H9 (cell line): ENCODE measurements around the gene WDR7. TPM values are rescaled to one million over a fixed set of nuclear protein-coding genes. Genes with fewer than 3 reads are reported as not detected.

Experiments
- DNase-seq: peaks from one replicate; pipeline ENCODE4 v3.0.0-alpha.2; 2017
- H2AFZ ChIP-seq: one replicate; pipeline ENCODE4 v1.6.1; 2013; ENCODE audit warnings: mild to moderate bottlenecking, low read length, control low read depth, moderate library complexity
- H2AK5ac ChIP-seq: 2 replicates; pipeline ENCODE4 v1.6.1; 2013; ENCODE audit warnings: low read length, control low read depth, mixed read lengths; ENCODE audit not compliant: insufficient read length
- H2BK120ac ChIP-seq: one replicate; pipeline ENCODE4 v1.6.1; 2013; ENCODE audit warnings: low read depth, mild to moderate bottlenecking, low read length, control low read depth, inconsistent platforms; ENCODE audit not compliant: poor library complexity, severe bottlenecking
- H2BK12ac ChIP-seq: 2 replicates; pipeline ENCODE4 v1.6.1; 2013; ENCODE audit warnings: low read length, control low read depth, mixed read lengths, low read depth; ENCODE audit not compliant: insufficient read length
- H2BK15ac ChIP-seq: 2 replicates; pipeline ENCODE4 v1.6.1; 2013; ENCODE audit warnings: low read depth, low read length, control low read depth
- H2BK20ac ChIP-seq: one replicate; pipeline ENCODE4 v1.6.1; 2013; ENCODE audit warnings: low read depth, mild to moderate bottlenecking, low read length, control low read depth, inconsistent platforms; ENCODE audit not compliant: poor library complexity, severe bottlenecking
- H2BK5ac ChIP-seq: 2 replicates; pipeline ENCODE4 v1.6.1; 2013; ENCODE audit warnings: low read length, control low read depth, mixed read lengths; ENCODE audit not compliant: insufficient read length
- H3K14ac ChIP-seq: 2 replicates; pipeline ENCODE4 v1.6.1; 2013; ENCODE audit warnings: low read length, control low read depth; ENCODE audit not compliant: insufficient read depth
- H3K18ac ChIP-seq: 2 replicates; pipeline ENCODE4 v1.6.1; 2013; ENCODE audit warnings: low read depth, mild to moderate bottlenecking, mixed read lengths, low read length, control low read depth; ENCODE audit not compliant: insufficient read length
- H3K23ac ChIP-seq: 2 replicates; pipeline ENCODE4 v1.6.1; 2013; ENCODE audit warnings: low read length, control low read depth, mixed read lengths, low read depth; ENCODE audit not compliant: insufficient read length
- H3K23me2 ChIP-seq: 2 replicates; pipeline ENCODE4 v1.6.1; 2013; ENCODE audit warnings: low read depth, mild to moderate bottlenecking, mixed read lengths, low read length, control low read depth; ENCODE audit not compliant: insufficient read length, poor library complexity, severe bottlenecking
- H3K27ac ChIP-seq: 2 replicates; pipeline ENCODE4 v1.5.1; 2013; ENCODE audit warnings: low read length, control low read depth, mixed read lengths, low read depth; ENCODE audit not compliant: insufficient read length
- H3K27me3 ChIP-seq: 2 replicates; pipeline ENCODE4 v1.6.1; 2013; ENCODE audit warnings: low read length, control low read depth, inconsistent platforms; ENCODE audit not compliant: insufficient read depth
- H3K4ac ChIP-seq: 2 replicates; pipeline ENCODE4 v1.6.1; 2013; ENCODE audit warnings: low read depth, mild to moderate bottlenecking, control low read depth, inconsistent platforms, low read length, moderate library complexity
- H3K4me1 ChIP-seq: 2 replicates; pipeline ENCODE4 v1.6.1; 2013; ENCODE audit warnings: low read length, control low read depth, inconsistent platforms; ENCODE audit not compliant: insufficient read depth
- H3K4me2 ChIP-seq: 2 replicates; pipeline ENCODE4 v1.6.1; 2013; ENCODE audit warnings: low read length, control low read depth, mixed read lengths; ENCODE audit not compliant: insufficient read length, insufficient read depth
- H3K56ac ChIP-seq: 2 replicates; pipeline ENCODE4 v1.6.1; 2013; ENCODE audit warnings: low read depth, mild to moderate bottlenecking, mixed read lengths, low read length, control low read depth; ENCODE audit not compliant: insufficient read length
- H3K79me1 ChIP-seq: 2 replicates; pipeline ENCODE4 v1.6.1; 2013; ENCODE audit warnings: low read depth, mild to moderate bottlenecking, moderate library complexity, low read length, control low read depth, inconsistent platforms; ENCODE audit not compliant: insufficient read depth, poor library complexity, severe bottlenecking
- H3K79me2 ChIP-seq: 2 replicates; pipeline ENCODE4 v1.6.1; 2013; ENCODE audit warnings: low read length, control low read depth, inconsistent platforms; ENCODE audit not compliant: insufficient read depth
- H3K9ac ChIP-seq: 2 replicates; pipeline ENCODE4 v1.6.1; 2013; ENCODE audit warnings: low read length, control low read depth, mixed read lengths; ENCODE audit not compliant: insufficient read length; ENCODE audit errors: extremely low read depth
- H3K9me3 ChIP-seq: one replicate; pipeline ENCODE4 v1.6.1; 2013; ENCODE audit warnings: low read depth, low read length, inconsistent platforms; ENCODE audit not compliant: control insufficient read depth
- H3T11ph ChIP-seq: one replicate; pipeline ENCODE4 v1.6.1; 2013; ENCODE audit warnings: mild to moderate bottlenecking, low read length, control low read depth, inconsistent platforms
- H4K20me1 ChIP-seq: one replicate; pipeline ENCODE4 v1.6.1; 2013; ENCODE audit not compliant: control insufficient read depth, insufficient read length, insufficient read depth
- H4K5ac ChIP-seq: 2 replicates; pipeline ENCODE4 v1.6.1; 2013; ENCODE audit warnings: low read depth, mild to moderate bottlenecking, mixed read lengths, low read length, control low read depth; ENCODE audit not compliant: insufficient read length
- H4K8ac ChIP-seq: replicated peaks from 2 replicates; pipeline ENCODE4 v1.6.1; 2013; ENCODE audit warnings: low read length, control low read depth, mixed read lengths, low read depth; ENCODE audit not compliant: insufficient read length
- H4K91ac ChIP-seq: 2 replicates; pipeline ENCODE4 v1.6.1; 2013; ENCODE audit warnings: low read depth, mild to moderate bottlenecking, moderate library complexity, mixed read lengths, low read length, control low read depth; ENCODE audit not compliant: insufficient read length
- H3K27ac Mint-ChIP-seq, 3 experiments: 2 replicates in 2 of 3; 3 replicates in 1 of 3; pipeline ENCODE4 v1.8.0; 2020 to 2021; ENCODE audit warnings: mixed read lengths in 3 of 3, mild to moderate bottlenecking in 1 of 3, moderate library complexity in 1 of 3
- H3K27me3 Mint-ChIP-seq: 2 replicates; pipeline ENCODE4 v1.8.0; 2021; ENCODE audit warnings: low read depth, mild to moderate bottlenecking, moderate library complexity, mixed read lengths
- H3K36me3 Mint-ChIP-seq, 3 experiments: 2 replicates in 2 of 3; 3 replicates in 1 of 3; pipeline ENCODE4 v1.8.0; 2020 to 2021; ENCODE audit warnings: low read depth in 3 of 3, mixed read lengths in 3 of 3; ENCODE audit not compliant: insufficient read depth in 1 of 3
- H3K4me1 Mint-ChIP-seq, 2 experiments: 2 replicates each; pipeline ENCODE4 v1.8.0; 2020; ENCODE audit warnings: mixed read lengths in 2 of 2
- H3K4me3 Mint-ChIP-seq, 2 experiments: 2 replicates in 1 of 2; 3 replicates in 1 of 2; pipeline ENCODE4 v1.8.0; 2020 to 2021; ENCODE audit warnings: mild to moderate bottlenecking in 2 of 2, mixed read lengths in 2 of 2, moderate library complexity in 1 of 2
- H3K9me3 Mint-ChIP-seq, 2 experiments: 2 replicates in 1 of 2; 3 replicates in 1 of 2; pipeline ENCODE4 v1.8.0; 2020; ENCODE audit warnings: mild to moderate bottlenecking in 2 of 2, mixed read lengths in 2 of 2, moderate library complexity in 1 of 2
- CTCF ChIP-seq: fragments of 200-600 bp; sonication (generic); conservative IDR thresholded peaks from 3 replicates; pipeline ENCODE4 v1.8.0; 2021; ENCODE audit warnings: antibody characterized with exemption, mild to moderate bottlenecking
- WGBS: extraction: QIAGEN DNeasy Blood & Tissue Kit; methylation state at CpG from one replicate; pipeline ENCODE4 v1.1.7; 2013; ENCODE audit warnings: missing lambda C conversion rate, low lambda C conversion rate, mixed read lengths; ENCODE audit not compliant: insufficient read length; ENCODE audit errors: extremely low coverage; 5-methylcytosine and 5-hydroxymethylcytosine counted together
- total RNA-seq: library from RNA; stranded (reverse); gene quantifications from 2 replicates; pipeline ENCODE4 v1.2.1, GENCODE V29; 2021

The WDR7 gene
- total RNA-seq, 1 experiment from 2014 or later: 14.8 TPM

GRCh38 chr18:56974141-56974540 lies 323.0 kb downstream of the WDR7 start:
- no peaks in the 10 kb centered on the region for H3K79me2 ChIP-seq
- H2AFZ ChIP-seq: no peak overlapping the region
- no peak overlapping the region for H3K9ac ChIP-seq
- H3T11ph ChIP-seq: no peak overlapping the region
- TF ChIP-seq CTCF: no peak
- H3K79me1 ChIP-seq: no peaks in the 10 kb centered on the region
- no peak overlapping the region for H2BK20ac ChIP-seq
- no peak overlapping the region for H3K14ac ChIP-seq
- no CpG with 5 or more reads among the region's 1 CpG for WGBS
- no peak overlapping the region for H4K8ac ChIP-seq
- Mint-ChIP-seq H3K4me1 (peaks cover 0 to 6% of the 10 kb centered on the region in 2 experiments; a peak in 1 of 4 replicates), H3K27me3 (no peaks in the 10 kb centered on the region), H3K4me3 (no peak overlapping the region), H3K36me3 (no peaks in the 10 kb centered on the region), H3K27ac (no peak overlapping the region; a peak in 1 of 7 replicates), H3K9me3 (no peaks in the 10 kb centered on the region)
- no peak for DNase-seq
- H4K5ac ChIP-seq: no peak overlapping the region
- no peak overlapping the region for H2BK12ac ChIP-seq
- no peak overlapping the region for H4K91ac ChIP-seq
- H2AK5ac ChIP-seq: no peak overlapping the region
- H4K20me1 ChIP-seq: no peaks in the 10 kb centered on the region
- H3K56ac ChIP-seq: no peak overlapping the region
- no peaks in the 10 kb centered on the region for H3K4me1 ChIP-seq
- H3K23ac ChIP-seq: no peak overlapping the region
- no peak overlapping the region for H3K27ac ChIP-seq
- no peak overlapping the region for H3K4me2 ChIP-seq
- H2BK5ac ChIP-seq: no peak overlapping the region
- H2BK15ac ChIP-seq: no peak overlapping the region
- no peak overlapping the region for H3K18ac ChIP-seq
- no peaks in the 10 kb centered on the region for H3K27me3 ChIP-seq
- H3K9me3 ChIP-seq: no peaks in the 10 kb centered on the region
- no peak overlapping the region for H2BK120ac ChIP-seq
- H3K4ac ChIP-seq: no peak overlapping the region
- H3K23me2 ChIP-seq: no peaks in the 10 kb centered on the region
